CD14-positive monocyte (primary cell): Measurements from ENCODE around the gene SLC22A31. TPM values are rescaled to one million over a fixed set of nuclear protein-coding genes. Genes with fewer than 3 reads are reported as not detected.

Experiments used
- DNase-seq, 3 donors: peaks; one replicate each; pipeline ENCODE4 v3.0.0-alpha.2; 2011 to 2022
- H2AFZ ChIP-seq: 2 replicates; pipeline ENCODE4 v1.6.0; 2012; ENCODE audit warnings: mild to moderate bottlenecking, low read depth, low read length, inconsistent platforms; ENCODE audit not compliant: insufficient read depth, poor library complexity, severe bottlenecking
- H3K27ac ChIP-seq, 2 donors: 1 replicate in 1 of 2; 2 replicates in 1 of 2; pipeline ENCODE4 v1.5.1; 2012 to 2013; ENCODE audit warnings: low read length in 2 of 2, control low read depth in 1 of 2, inconsistent platforms in 1 of 2, low read depth in 1 of 2, mild to moderate bottlenecking in 1 of 2
- H3K27me3 ChIP-seq, 2 donors: one replicate each; pipeline versions ENCODE4 v1.6.0 to v1.6.1; 2011 to 2013; ENCODE audit warnings: low read length in 2 of 2; ENCODE audit not compliant: control insufficient read depth in 2 of 2, insufficient read depth in 2 of 2
- H3K36me3 ChIP-seq, 2 donors: replicated peaks in 1 of 2; 1 replicate in 1 of 2; 2 replicates in 1 of 2; pipeline versions ENCODE4 v1.5.1 to v1.6.1; 2012 to 2013; ENCODE audit warnings: low read length in 2 of 2, control low read depth in 1 of 2, inconsistent platforms in 1 of 2, mild to moderate bottlenecking in 1 of 2; ENCODE audit not compliant: insufficient read depth in 2 of 2, control insufficient read depth in 1 of 2
- H3K4me1 ChIP-seq, 2 donors: 1 replicate in 1 of 2; 2 replicates in 1 of 2; pipeline versions ENCODE4 v1.5.1 to v1.6.1; 2012 to 2013; ENCODE audit warnings: low read length in 2 of 2, control low read depth in 1 of 2, inconsistent platforms in 1 of 2, mild to moderate bottlenecking in 1 of 2, moderate library complexity in 1 of 2; ENCODE audit not compliant: insufficient read depth in 2 of 2, control insufficient read depth in 1 of 2
- H3K4me2 ChIP-seq: replicated peaks from 2 replicates; pipeline ENCODE3; 2012; ENCODE audit warnings: low read length, moderate library complexity, mild to moderate bottlenecking; ENCODE audit not compliant: poor library complexity, severe bottlenecking; ENCODE audit errors: extremely low read depth
- H3K4me3 ChIP-seq, 3 experiments: fragments of 200-600 bp in 1 of 3; sonication (generic) in 1 of 3; replicated peaks in 1 of 3; 1 replicate in 2 of 3; 2 replicates in 1 of 3; pipeline ENCODE4 v1.5.1; 2011 to 2013; ENCODE audit warnings: low read length in 3 of 3, mild to moderate bottlenecking in 3 of 3, control low read depth in 2 of 3, low read depth in 2 of 3, inconsistent platforms in 1 of 3, moderate library complexity in 1 of 3
- H3K79me2 ChIP-seq: 2 replicates; pipeline ENCODE4 v1.6.0; 2012; ENCODE audit warnings: mild to moderate bottlenecking, control low read depth, inconsistent platforms, low read length, moderate library complexity; ENCODE audit not compliant: insufficient read depth
- H3K9ac ChIP-seq: 2 replicates; pipeline ENCODE4 v1.6.0; 2017; ENCODE audit warnings: low read length, mild to moderate bottlenecking; ENCODE audit not compliant: insufficient read depth, poor library complexity, severe bottlenecking
- H3K9me3 ChIP-seq, 2 donors: replicated peaks in 1 of 2; 1 replicate in 1 of 2; 2 replicates in 1 of 2; pipeline versions ENCODE4 v1.5.1 to v1.6.1; 2012 to 2013; ENCODE audit warnings: low read length in 2 of 2, control low read depth in 1 of 2; ENCODE audit not compliant: control insufficient read depth in 1 of 2, insufficient read depth in 1 of 2
- H4K20me1 ChIP-seq: 2 replicates; pipeline ENCODE4 v1.6.0; 2012; ENCODE audit warnings: mild to moderate bottlenecking, low read length, control low read depth, moderate library complexity; ENCODE audit not compliant: insufficient read depth
- H3K27ac Mint-ChIP-seq, 7 donors: one replicate each; pipeline ENCODE4 v1.8.0; 2020; ENCODE audit warnings: mild to moderate bottlenecking in 7 of 7, mixed read lengths in 7 of 7, moderate library complexity in 6 of 7, inconsistent platforms in 2 of 7
- H3K27me3 Mint-ChIP-seq, 3 donors: one replicate each; pipeline ENCODE4 v1.8.0; 2021 to 2022; ENCODE audit warnings: low read depth in 3 of 3, mild to moderate bottlenecking in 3 of 3, mixed read lengths in 3 of 3, moderate library complexity in 3 of 3, inconsistent platforms in 1 of 3
- H3K36me3 Mint-ChIP-seq, 2 donors: one replicate each; pipeline ENCODE4 v1.8.0; 2020; ENCODE audit warnings: mixed read lengths in 2 of 2, inconsistent platforms in 1 of 2, mild to moderate bottlenecking in 1 of 2
- H3K4me1 Mint-ChIP-seq: one replicate; pipeline ENCODE4 v1.8.0; 2020; ENCODE audit warnings: mild to moderate bottlenecking, mixed read lengths
- H3K4me3 Mint-ChIP-seq, 2 donors: one replicate each; pipeline ENCODE4 v1.8.0; 2020; ENCODE audit warnings: mild to moderate bottlenecking in 2 of 2, mixed read lengths in 2 of 2, moderate library complexity in 1 of 2
- H3K9me3 Mint-ChIP-seq, 7 donors: one replicate each; pipeline ENCODE4 v1.8.0; 2020 to 2022; ENCODE audit warnings: mixed read lengths in 7 of 7, mild to moderate bottlenecking in 6 of 7, moderate library complexity in 6 of 7, inconsistent platforms in 2 of 7
- WGBS: methylation state at CpG from one replicate; pipeline ENCODE4 v1.1.5; 2013; ENCODE audit warnings: missing lambda C conversion rate; ENCODE audit not compliant: insufficient coverage; 5-methylcytosine and 5-hydroxymethylcytosine counted together
- intact Hi-C, 2 donors: fragments of 100-400 bp; cut with micrococcal nuclease; formaldehyde crosslinking; loops; one replicate each; pipeline versions ENCODE4 v1.15.0 to v1.15.1; 2023
- polyA plus RNA-seq, 3 donors: library from polyadenylated mRNA; depleted of rRNA in 1 of 3; unstranded in 2 of 3; stranded (reverse) in 1 of 3; fragments of 300-500 nt in 2 of 3; fragments of >200 nt in 1 of 3; fragmentation: Illumina TruSeq in 2 of 3; gene quantifications; 1 replicate in 2 of 3; 2 replicates in 1 of 3; pipeline ENCODE4 v1.2.3, GENCODE V29; 2012 to 2021
- TF ChIP-seq, protein P1 (sequence below): fragments of 200-600 bp; IDR thresholded peaks from one replicate; pipeline ENCODE4 v1.8.0; 2022; ENCODE audit warnings: antibody characterized with exemption, mild to moderate bottlenecking

SLC22A31 gene
- polyA plus RNA-seq, 3 donors, result 0.29 TPM; not detected in 2

DNA sequence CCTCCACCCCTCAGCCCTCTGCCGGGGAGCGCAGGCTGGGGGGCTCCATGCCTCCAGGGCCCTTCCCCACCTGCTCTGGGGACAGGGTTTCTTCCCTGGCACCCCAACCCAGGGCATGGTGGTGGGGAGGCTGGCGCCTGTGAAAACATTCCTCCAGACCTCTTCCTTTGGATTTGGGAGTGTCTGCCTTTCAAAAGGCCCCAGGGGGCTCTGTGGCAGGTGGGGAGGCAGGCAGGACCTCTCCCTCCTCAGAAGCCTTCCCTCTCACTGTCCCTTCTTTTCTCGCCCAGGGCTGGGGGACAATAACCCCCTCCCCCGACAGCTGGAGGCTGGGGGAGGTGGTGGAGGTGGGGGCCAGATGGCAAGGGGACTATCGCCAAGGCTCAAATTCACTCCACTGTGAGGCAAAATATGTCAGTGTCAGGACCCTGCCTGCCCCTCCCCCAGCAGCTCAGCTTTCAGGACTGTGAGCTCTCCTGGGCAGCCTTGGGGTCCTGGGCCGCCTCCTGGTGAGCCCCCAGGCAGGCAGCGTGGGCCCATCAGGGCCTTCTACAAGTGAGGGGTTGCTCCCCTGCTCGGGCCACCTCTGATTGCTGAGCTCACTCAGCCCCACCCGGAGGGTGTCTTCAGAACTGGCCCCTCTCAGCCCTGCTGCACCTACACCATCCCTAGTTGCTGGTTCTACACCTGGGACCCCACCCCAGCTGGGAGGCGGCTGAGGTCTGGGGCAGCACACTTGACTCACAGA, 27.0 kb downstream of the SLC22A31 start:
- Histone ChIP-seq H3K9me3 (no peaks in the 10 kb centered on the region), H3K27ac (no peak overlapping the region), H3K4me3 (no peak overlapping the region), H3K79me2 (no peaks in the 10 kb centered on the region), H3K36me3 (no peaks in the 10 kb centered on the region), H3K9ac (no peak overlapping the region), H2AFZ (no peak overlapping the region), H4K20me1 (no peaks in the 10 kb centered on the region), H3K4me1 (peaks cover 11 to 13% of the 10 kb centered on the region in 2 donors), H3K27me3 (peaks cover 0 to 40% of the 10 kb centered on the region in 2 donors), H3K4me2 (no peak overlapping the region)
- Mint-ChIP-seq H3K27me3 (peaks cover 10 to 52% (median 16%) of the 10 kb centered on the region in 3 donors), H3K9me3 (peaks cover 0 to 4% (median 0%) of the 10 kb centered on the region in 7 donors), H3K4me3 (no peak overlapping the region), H3K27ac (peak overlapping the region in 1 of 7 donors; percentile 2), H3K36me3 (no peaks in the 10 kb centered on the region), H3K4me1 (peaks cover 6% of the 10 kb centered on the region)
- DNase-seq, result no peak
- TF ChIP-seq, protein P1, sequence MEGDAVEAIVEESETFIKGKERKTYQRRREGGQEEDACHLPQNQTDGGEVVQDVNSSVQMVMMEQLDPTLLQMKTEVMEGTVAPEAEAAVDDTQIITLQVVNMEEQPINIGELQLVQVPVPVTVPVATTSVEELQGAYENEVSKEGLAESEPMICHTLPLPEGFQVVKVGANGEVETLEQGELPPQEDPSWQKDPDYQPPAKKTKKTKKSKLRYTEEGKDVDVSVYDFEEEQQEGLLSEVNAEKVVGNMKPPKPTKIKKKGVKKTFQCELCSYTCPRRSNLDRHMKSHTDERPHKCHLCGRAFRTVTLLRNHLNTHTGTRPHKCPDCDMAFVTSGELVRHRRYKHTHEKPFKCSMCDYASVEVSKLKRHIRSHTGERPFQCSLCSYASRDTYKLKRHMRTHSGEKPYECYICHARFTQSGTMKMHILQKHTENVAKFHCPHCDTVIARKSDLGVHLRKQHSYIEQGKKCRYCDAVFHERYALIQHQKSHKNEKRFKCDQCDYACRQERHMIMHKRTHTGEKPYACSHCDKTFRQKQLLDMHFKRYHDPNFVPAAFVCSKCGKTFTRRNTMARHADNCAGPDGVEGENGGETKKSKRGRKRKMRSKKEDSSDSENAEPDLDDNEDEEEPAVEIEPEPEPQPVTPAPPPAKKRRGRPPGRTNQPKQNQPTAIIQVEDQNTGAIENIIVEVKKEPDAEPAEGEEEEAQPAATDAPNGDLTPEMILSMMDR, result no peak
- 96% methylated on average over 4 of the region's 11 CpGs for WGBS
- intact Hi-C loops, result loop anchor here in 1 of 2 donors (5.0 kb wide), 1 partner anchor 316 kb away; the partner anchor contains the start of genes GALNS and TRAPPC2L

DNA sequence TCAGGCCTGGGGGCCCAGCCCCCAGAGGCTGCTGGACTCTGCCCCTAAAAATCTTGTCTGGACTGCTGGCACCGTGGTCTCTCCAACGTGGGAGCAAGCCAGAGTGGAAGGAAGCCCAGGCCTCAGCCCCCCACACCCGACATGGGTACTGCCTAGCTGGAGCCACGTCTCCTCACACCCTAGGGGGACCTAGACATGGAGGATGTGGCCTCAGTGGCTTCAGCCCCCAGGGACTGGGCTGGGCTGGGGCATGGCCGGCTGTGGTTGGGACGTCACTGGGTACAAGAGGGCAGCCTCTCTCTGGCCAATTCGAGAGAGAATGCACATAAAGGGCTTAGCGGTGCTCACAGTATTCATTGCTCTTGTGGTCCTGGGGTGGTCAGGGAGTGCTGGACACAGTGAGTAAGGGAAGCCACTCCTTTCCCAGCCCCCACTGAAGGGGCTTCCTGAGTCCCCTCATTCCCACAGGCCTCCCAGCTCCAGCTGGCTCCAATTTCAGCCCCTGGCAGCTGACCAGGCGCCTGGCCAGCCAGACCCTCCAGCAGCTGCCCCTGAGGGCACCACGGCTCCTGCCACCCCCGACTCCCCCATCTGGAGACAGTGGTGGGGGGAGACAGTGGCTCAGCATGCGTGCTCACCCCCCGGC, 27.7 kb downstream of the SLC22A31 start:
- no peak overlapping the region for H3K4me3 Mint-ChIP-seq
- H3K9me3 Mint-ChIP-seq, result peaks cover 0 to 4% (median 0%) of the 10 kb centered on the region in 7 donors
- TF ChIP-seq, protein P1, result no peak

More for the DNA sequence above, 27.7 kb downstream of the SLC22A31 start:
- H3K4me3 ChIP-seq, result no peak overlapping the region
- H3K9ac ChIP-seq, result no peak overlapping the region
- H3K27ac Mint-ChIP-seq, result no peak overlapping the region
- no peak for DNase-seq
- H3K4me2 ChIP-seq, result no peak overlapping the region
- intact Hi-C loops, result loop anchor here in 1 of 2 donors (5.0 kb wide), 1 partner anchor 315 kb away; the partner anchor contains the start of genes GALNS and TRAPPC2L
- 65% methylated on average over 4 of the region's 13 CpGs for WGBS
- no peak overlapping the region for H2AFZ ChIP-seq
- H3K27ac ChIP-seq, result no peak overlapping the region
- peaks cover 11 to 14% of the 10 kb centered on the region in 2 donors for H3K4me1 ChIP-seq
- H3K27me3 ChIP-seq, result peaks cover 0 to 40% of the 10 kb centered on the region in 2 donors
- H3K9me3 ChIP-seq, result no peaks in the 10 kb centered on the region
- no peaks in the 10 kb centered on the region for H3K36me3 ChIP-seq
- peaks cover 8 to 57% (median 16%) of the 10 kb centered on the region in 3 donors for H3K27me3 Mint-ChIP-seq
- no peaks in the 10 kb centered on the region for H3K79me2 ChIP-seq
- H3K36me3 Mint-ChIP-seq, result no peaks in the 10 kb centered on the region
- H4K20me1 ChIP-seq, result no peaks in the 10 kb centered on the region
- peaks cover 6% of the 10 kb centered on the region for H3K4me1 Mint-ChIP-seq
